GM12878 (cell line): ENCODE results near the gene ARHGAP26. TPM values are rescaled to one million over a fixed set of nuclear protein-coding genes. Genes with fewer than 3 reads are reported as not detected.

Experiments
- ATAC-seq: fragments of 200-7000 bp; cut with Tn5 transposase; 3 replicates; pipeline ENCODE4 v1.9.1; 2020; ENCODE audit warnings: mild to moderate bottlenecking, moderate library complexity
- BruUV-seq: library from RNA; stranded (reverse); fragments of 400-500 nt; replicated peaks from 2 replicates; lab custom pipeline; 2021; lab: Mats Ljungman, UMichigan
- CTCF ChIA-PET: fragments of 300-600 bp; sonication (Branson Sonifier 250); formaldehyde crosslinking; extraction: SDS; loops from one replicate; lab custom pipeline; 2021; ENCODE audit warnings: inconsistent platforms; lab: Yijun Ruan, JAX
- POLR2A ChIA-PET: fragments of 350-600 bp; formaldehyde crosslinking; extraction: SDS; loops from one replicate; lab custom pipeline; 2021; ENCODE audit warnings: inconsistent platforms; lab: Charles Lee
- RAD21 ChIA-PET: fragments of 300-600 bp; sonication (Branson Sonifier 250); formaldehyde crosslinking; loops from one replicate; lab custom pipeline; 2023; ENCODE audit warnings: antibody characterized with exemption; ENCODE audit not compliant: unreplicated experiment; lab: Charles Lee
- SMC1A ChIA-PET: fragments of 300-600 bp; sonication (Branson Sonifier 250); formaldehyde crosslinking; loops from one replicate; lab custom pipeline; 2023; ENCODE audit not compliant: unreplicated experiment, uncharacterized antibody; lab: Charles Lee
- DNase-seq: peaks from one replicate; pipeline ENCODE4 v3.0.0-alpha.2; 2011; ENCODE audit warnings: low read depth, low spot score
- FAIRE-seq: peaks from 3 replicates; lab custom pipeline; 2011; peaks lifted over from hg19 to GRCh38; lab: Jason Lieb, UNC
- H2AFZ ChIP-seq: 2 replicates; pipeline ENCODE4 v1.6.0; 2011; ENCODE audit warnings: low read depth, low read length, control low read depth; ENCODE audit not compliant: control insufficient read depth
- H3K27ac ChIP-seq: 2 replicates; pipeline ENCODE4 v1.5.1; 2011; ENCODE audit warnings: control low read depth; ENCODE audit not compliant: control insufficient read depth, insufficient read depth
- H3K27me3 ChIP-seq, 2 experiments: replicated peaks in 1 of 2; 2 replicates each; pipeline versions ENCODE4 v1.6.0 to v1.6.1; 2011; ENCODE audit warnings: low read length in 1 of 2; ENCODE audit not compliant: control insufficient read depth in 2 of 2, insufficient read depth in 2 of 2
- H3K36me3 ChIP-seq, 2 experiments: 2 replicates each; pipeline ENCODE4 v1.5.1; 2011; ENCODE audit warnings: low read length in 1 of 2; ENCODE audit not compliant: control insufficient read depth in 2 of 2, insufficient read depth in 2 of 2
- H3K4me1 ChIP-seq: 2 replicates; pipeline ENCODE4 v1.6.1; 2011; ENCODE audit warnings: mild to moderate bottlenecking, low read length, moderate library complexity, mixed read lengths; ENCODE audit not compliant: control insufficient read depth, insufficient read depth
- H3K4me2 ChIP-seq: 2 replicates; pipeline ENCODE4 v1.6.0; 2011; ENCODE audit warnings: control low read depth; ENCODE audit not compliant: control insufficient read depth, insufficient read depth
- H3K4me3 ChIP-seq: fragments of 200-600 bp; sonication (generic); 2 replicates; pipeline ENCODE4 v1.5.1; 2016
- H3K79me2 ChIP-seq: 2 replicates; pipeline ENCODE4 v1.6.0; 2011; ENCODE audit warnings: low read length; ENCODE audit not compliant: control insufficient read depth, insufficient read depth
- H3K9ac ChIP-seq: 2 replicates; pipeline ENCODE4 v1.8.0; 2011; ENCODE audit warnings: low read length, control low read depth, mixed read lengths; ENCODE audit not compliant: control insufficient read depth, insufficient read depth
- H3K9me3 ChIP-seq: replicated peaks from 3 replicates; pipeline ENCODE4 v1.5.1; 2011; ENCODE audit warnings: mild to moderate bottlenecking, low read length; ENCODE audit not compliant: control insufficient read depth, insufficient read depth
- H4K20me1 ChIP-seq: 2 replicates; pipeline ENCODE4 v1.6.0; 2011; ENCODE audit not compliant: control insufficient read depth, insufficient read depth
- BCL3 ChIP-seq: IDR thresholded peaks from 2 replicates; pipeline ENCODE4 v1.6.1; 2011; ENCODE audit warnings: borderline replicate concordance, low read depth, mild to moderate bottlenecking, moderate library complexity, low read length; ENCODE audit not compliant: insufficient read depth, poor library complexity, severe bottlenecking
- EP300 ChIP-seq, 2 experiments: fragments of 150-350 bp in 1 of 2; IDR thresholded peaks; 2 replicates each; pipeline ENCODE4 v1.6.1; 2011 to 2012; ENCODE audit warnings: low read depth in 2 of 2, low read length in 2 of 2, borderline replicate concordance in 1 of 2, improper control_type of control experiment in 1 of 2, inconsistent platforms in 1 of 2; ENCODE audit not compliant: control insufficient read depth in 1 of 2
- GATAD2B ChIP-seq: fragments of 450-650 bp; conservative IDR thresholded peaks from 2 replicates; pipeline ENCODE4 v1.6.1; 2017; ENCODE audit warnings: low read depth, mild to moderate bottlenecking, moderate library complexity
- HCFC1 ChIP-seq: fragments of 150-350 bp; IDR thresholded peaks from 2 replicates; pipeline ENCODE4 v1.6.1; 2014; ENCODE audit warnings: low read length
- RB1 ChIP-seq: fragments of 450-650 bp; formaldehyde crosslinking; IDR thresholded peaks from 2 replicates; pipeline ENCODE4 v1.6.1; 2017; ENCODE audit warnings: mild to moderate bottlenecking, borderline replicate concordance
- SREBF1 ChIP-seq: IDR thresholded peaks from 2 replicates; pipeline ENCODE4 v1.6.1; 2012; ENCODE audit warnings: mild to moderate bottlenecking, low read length
- SRF ChIP-seq, 2 experiments: IDR thresholded peaks; 2 replicates each; pipeline ENCODE4 v1.6.1; 2011; ENCODE audit warnings: low read depth in 2 of 2, low read length in 2 of 2, mild to moderate bottlenecking in 1 of 2, moderate library complexity in 1 of 2
- TARDBP ChIP-seq: IDR thresholded peaks from 2 replicates; pipeline ENCODE4 v1.6.1; 2016; ENCODE audit warnings: borderline replicate concordance
- WGBS: methylation state at CpG from one replicate; pipeline ENCODE4 v1.1.6; 2016; ENCODE audit warnings: low lambda C conversion rate; ENCODE audit not compliant: insufficient replicate concordance, insufficient coverage; ENCODE audit errors: missing lambda C conversion rate; 5-methylcytosine and 5-hydroxymethylcytosine counted together
- in situ Hi-C: fragments of 300-500 bp; cut with MboI; formaldehyde crosslinking; loops from 9 replicates; pipeline ENCODE4 v1.14.3; 2018; ENCODE audit warnings: mixed read lengths
- intact Hi-C: fragments of 100-400 bp; cut with micrococcal nuclease; formaldehyde crosslinking; loops from one replicate; pipeline ENCODE4 v1.14.2; 2022; ENCODE audit not compliant: unreplicated experiment
- polyA plus RNA-seq, 11 experiments: library from polyadenylated mRNA; depleted of rRNA in 4 of 11; unstranded in 6 of 11; stranded (reverse) in 5 of 11; fragments of >200 nt; fragmentation: Nextera tagmentation in 4 of 11; fragmentation: Illumina TruSeq in 1 of 11; extraction: Ambion mirVana in 4 of 11; extraction: Trizol in 1 of 11; gene quantifications; 1 replicate in 1 of 11; 2 replicates in 10 of 11; pipeline versions ENCODE4 v1.2.1 to v1.2.3, GENCODE V29; 2011 to 2016; ENCODE audit warnings: inconsistent platforms in 2 of 11, missing spikeins in 2 of 11, low read depth in 1 of 11
- total RNA-seq, 4 experiments: library from RNA; depleted of rRNA in 3 of 4; stranded (reverse); fragments of >200 nt in 3 of 4; fragmentation: Illumina TruSeq in 1 of 4; extraction: Trizol in 1 of 4; gene quantifications; 2 replicates each; pipeline versions ENCODE4 v1.2.1 to v1.2.3, GENCODE V29; 2013 to 2021

The ARHGAP26 gene
- total and polyA plus RNA-seq, 10 of the 15 experiments (the other 5 are each of a cell fraction or from before 2014, with no cell fraction given): 9.4 to 41.5 (median 19.3) TPM

- RAD21 ChIA-PET: interaction anchor here (9.8 kb wide), 1 partner anchor 16 kb away, joined by 205 read pairs; no protein-coding TSS in a partner anchor
- H3K9me3 ChIP-seq: peaks cover 5% of the 10 kb centered on the region; the same call in 2 of the 3 replicates
- no peaks in the 10 kb centered on the region for H3K27me3 ChIP-seq
- no peaks in the 10 kb centered on the region for H3K36me3 ChIP-seq
- POLR2A ChIA-PET: interaction anchor here (8.3 kb wide), 1 partner anchor 16 kb away, joined by 103 read pairs; no protein-coding TSS in a partner anchor
- peaks cover 1% of the 10 kb centered on the region; the same call in 1 of the 2 replicates for H3K79me2 ChIP-seq
- no peak for FAIRE-seq
- CTCF ChIA-PET: no interaction called here
- H3K4me1 ChIP-seq: peaks cover 15% of the 10 kb centered on the region
- ATAC-seq: no peak
- no peak for TF ChIP-seq BCL3
- TF ChIP-seq EP300 (IDR thresholded peaks at IDR 0.05; ENCODE audit: borderline replicate concordance in 1 of 2, control insufficient read depth in 1 of 2, low read depth in 2 of 2, low read length in 2 of 2): no peak
- H3K9ac ChIP-seq: no peak overlapping the region
- H3K4me3 ChIP-seq: no peak overlapping the region
- no peak for DNase-seq
- no TSS peak for BruUV-seq
- H4K20me1 ChIP-seq: no peaks in the 10 kb centered on the region
- no peak overlapping the region for H2AFZ ChIP-seq
- intact Hi-C loops: loop anchor here (10.0 kb wide), 1 partner anchor 729 kb away; no protein-coding TSS in a partner anchor
- in situ Hi-C loops: no loop called here
- WGBS: 85% methylated on average over 3 of the region's 3 CpGs
- no peak overlapping the region for H3K4me2 ChIP-seq
- SMC1A ChIA-PET: interaction anchor here (7.3 to 19.2 kb wide), 3 partner anchors 15 to 26 kb away, joined by 60 to 423 read pairs (median 215); no protein-coding TSS in a partner anchor
- H3K27ac ChIP-seq: no peak overlapping the region
Measured at GRCh38 chr5:143235423-143235822, 465.2 kb downstream of the ARHGAP26 start.

DNA sequence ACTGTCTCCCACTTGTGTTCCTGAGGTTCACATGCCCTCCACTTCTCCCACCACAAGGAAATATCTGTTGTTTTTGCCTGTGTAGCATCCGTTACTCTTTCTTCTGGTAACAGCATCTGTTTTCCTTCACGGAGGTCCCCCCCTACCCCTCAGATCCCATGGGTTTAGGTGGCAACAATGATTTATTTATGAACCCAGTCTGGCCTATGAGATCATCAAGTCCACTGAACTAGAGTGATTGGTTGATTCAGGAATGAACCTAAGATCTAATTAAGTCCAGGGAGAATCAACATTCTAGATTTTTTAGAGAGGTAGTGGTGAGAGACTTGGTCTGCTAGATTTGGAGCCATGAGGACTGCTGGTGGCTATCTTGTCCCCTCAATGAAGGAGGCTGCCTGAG lies 466.5 kb downstream of the ARHGAP26 start:
- ChIA-PET CTCF (no interaction called here), SMC1A (interaction anchor here (0.9 kb wide), 1 partner anchor 13 kb away, joined by 5 read pairs; no protein-coding TSS in a partner anchor), RAD21 (no interaction called here), POLR2A (interaction anchor here (0.6 kb wide), 2 partner anchors 130 to 209 kb away, joined by 3 to 5 read pairs; no protein-coding TSS in a partner anchor)
- TF ChIP-seq SREBF1: no peak
- no peak for TF ChIP-seq GATAD2B
- no peak for TF ChIP-seq RB1
- no peak for TF ChIP-seq TARDBP
- no peak for TF ChIP-seq SRF (IDR thresholded peaks at IDR 0.05; ENCODE audit: low read depth in 2 of 2, low read length in 2 of 2)
- TF ChIP-seq HCFC1: no peak
- no peak overlapping the region for H2AFZ ChIP-seq
- intact Hi-C loops (loop anchor here (10.0 kb wide), 1 partner anchor 728 kb away; no protein-coding TSS in a partner anchor), in situ Hi-C loops (no loop called here)
- FAIRE-seq (no peak), ATAC-seq (no peak), DNase-seq (no peak)
- H3K79me2 ChIP-seq: no peaks in the 10 kb centered on the region
- no peak overlapping the region for H3K9ac ChIP-seq
- H3K4me2 ChIP-seq: no peak overlapping the region
- H3K36me3 ChIP-seq: no peaks in the 10 kb centered on the region
- H3K9me3 ChIP-seq: peaks cover 5% of the 10 kb centered on the region; the same call in 2 of the 3 replicates
- H3K4me3 ChIP-seq: no peak overlapping the region
- BruUV-seq: no TSS peak
- H3K27ac ChIP-seq: no peak overlapping the region
- no peaks in the 10 kb centered on the region for H4K20me1 ChIP-seq
- H3K4me1 ChIP-seq: peaks cover 3% of the 10 kb centered on the region
- 48% methylated on average over 2 of the region's 2 CpGs for whole genome bisulfite sequencing
- H3K27me3 ChIP-seq: no peaks in the 10 kb centered on the region
